Measurements from ENCODE around the gene MAP3K1. TPM values are rescaled to one million over a fixed set of nuclear protein-coding genes. Genes with fewer than 3 reads are reported as not detected.

Gene MAP3K1
- 10 to 100 TPM; 21.4 to 22.6 TPM for total RNA-seq

DNA sequence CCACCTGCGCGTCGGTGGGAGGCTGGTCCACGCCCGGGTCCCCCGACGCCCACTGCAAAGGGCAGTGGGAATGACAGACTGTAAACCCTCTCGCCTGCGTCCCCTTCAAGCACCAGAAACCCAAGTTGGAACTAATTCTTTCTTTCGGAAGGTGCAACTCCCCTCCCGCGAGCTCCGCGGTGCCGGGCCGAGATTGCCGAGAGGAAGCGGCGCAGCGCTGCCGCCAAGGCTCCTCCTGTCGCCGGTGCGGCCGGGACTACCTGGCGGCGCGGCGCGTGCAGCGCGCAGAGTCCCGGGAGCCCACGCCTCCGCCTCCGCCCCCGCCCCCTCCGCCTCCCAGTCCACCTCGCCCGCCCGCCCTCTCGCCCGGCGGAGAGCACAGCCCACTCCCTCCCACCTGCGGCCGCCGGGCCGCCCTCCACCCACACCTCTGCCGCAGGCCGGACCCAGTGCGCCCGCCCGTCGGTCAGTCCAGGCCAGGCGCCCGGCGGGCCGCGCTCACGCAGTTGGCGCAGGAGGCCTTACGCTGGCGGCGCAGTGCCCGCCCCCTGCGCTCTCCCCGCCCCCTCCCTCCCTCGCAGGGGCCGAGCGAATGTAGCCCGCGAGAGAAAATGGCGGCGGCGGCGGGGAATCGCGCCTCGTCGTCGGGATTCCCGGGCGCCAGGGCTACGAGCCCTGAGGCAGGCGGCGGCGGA is at the start of gene MAP3K1:
MAP3K1 (plus strand) TSS at position 587 of the 695 bp plus-strand sequence; CDS start at position 612, 25 bp downstream.
- Histone ChIP-seq H3K4me1 (peaks cover 17% of the 10 kb centered on the region), H3K27ac (peak within 1 kb of the TSS; percentile 96 to 100 (median 98)), H3K27me3 (no peaks in the 10 kb centered on the region), H3K9me3 (no peaks in the 10 kb centered on the region), H3K4me3 (peak within 1 kb of the TSS; percentile 88 to 90), H3K36me3 (replicated peaks in 1 of 2; ENCODE audit: insufficient read depth in 1 of 2, low read depth in 2 of 2) (no peaks in the 10 kb centered on the region)
- ATAC-seq: peak; percentile 89
- intact Hi-C loops (cut with DNase I): no loop called here
- peak; percentile 93 to 96 (median 95) for DNase-seq
- 0 to 1% methylated on average over 7 to 70 of the region's 87 CpGs for WGBS, 2 donors
- TF ChIP-seq, protein P1, sequence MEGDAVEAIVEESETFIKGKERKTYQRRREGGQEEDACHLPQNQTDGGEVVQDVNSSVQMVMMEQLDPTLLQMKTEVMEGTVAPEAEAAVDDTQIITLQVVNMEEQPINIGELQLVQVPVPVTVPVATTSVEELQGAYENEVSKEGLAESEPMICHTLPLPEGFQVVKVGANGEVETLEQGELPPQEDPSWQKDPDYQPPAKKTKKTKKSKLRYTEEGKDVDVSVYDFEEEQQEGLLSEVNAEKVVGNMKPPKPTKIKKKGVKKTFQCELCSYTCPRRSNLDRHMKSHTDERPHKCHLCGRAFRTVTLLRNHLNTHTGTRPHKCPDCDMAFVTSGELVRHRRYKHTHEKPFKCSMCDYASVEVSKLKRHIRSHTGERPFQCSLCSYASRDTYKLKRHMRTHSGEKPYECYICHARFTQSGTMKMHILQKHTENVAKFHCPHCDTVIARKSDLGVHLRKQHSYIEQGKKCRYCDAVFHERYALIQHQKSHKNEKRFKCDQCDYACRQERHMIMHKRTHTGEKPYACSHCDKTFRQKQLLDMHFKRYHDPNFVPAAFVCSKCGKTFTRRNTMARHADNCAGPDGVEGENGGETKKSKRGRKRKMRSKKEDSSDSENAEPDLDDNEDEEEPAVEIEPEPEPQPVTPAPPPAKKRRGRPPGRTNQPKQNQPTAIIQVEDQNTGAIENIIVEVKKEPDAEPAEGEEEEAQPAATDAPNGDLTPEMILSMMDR (IDR thresholded peaks at IDR 0.05): peak in 4 of 7 experiments; percentile 24 to 47 (median 34)
- TF ChIP-seq POLR2A (IDR thresholded peaks at IDR 0.05): peak; percentile 80 to 95 (median 93)

- no peak for ATAC-seq
- Histone ChIP-seq H3K4me1 (peaks cover 8% of the 10 kb centered on the region), H3K27me3 (no peaks in the 10 kb centered on the region), H3K27ac (no peak overlapping the region), H3K4me3 (no peak overlapping the region), H3K36me3 (replicated peaks in 1 of 2; ENCODE audit: insufficient read depth in 1 of 2, low read depth in 2 of 2) (no peaks in the 10 kb centered on the region), H3K9me3 (no peaks in the 10 kb centered on the region)
- TF ChIP-seq POLR2A (IDR thresholded peaks at IDR 0.05): no peak
- TF ChIP-seq, protein P1 (IDR thresholded peaks at IDR 0.05): no peak
- no peak for DNase-seq
- intact Hi-C loops (cut with DNase I): no loop called here
- 83 to 90% methylated on average over 3 of the region's 3 CpGs for WGBS, 2 donors
Observed at GRCh38 chr5:56766926-56767325, 48.4 kb upstream of the MAP3K1 start.

- 86 to 89% methylated on average over 5 of the region's 5 CpGs for WGBS, 2 donors
- DNase-seq (no peak), ATAC-seq (no peak)
- Histone ChIP-seq H3K9me3 (no peaks in the 10 kb centered on the region), H3K27ac (no peak overlapping the region), H3K27me3 (no peaks in the 10 kb centered on the region), H3K36me3 (replicated peaks in 1 of 2; ENCODE audit: insufficient read depth in 1 of 2, low read depth in 2 of 2) (no peaks in the 10 kb centered on the region), H3K4me1 (no peaks in the 10 kb centered on the region), H3K4me3 (no peak overlapping the region)
- intact Hi-C loops (cut with DNase I): no loop called here
- no peak for TF ChIP-seq POLR2A (IDR thresholded peaks at IDR 0.05)
- TF ChIP-seq, protein P1 (IDR thresholded peaks at IDR 0.05): no peak
Observed at GRCh38 chr5:56769875-56770604, 45.3 kb upstream of the MAP3K1 start.

DNA sequence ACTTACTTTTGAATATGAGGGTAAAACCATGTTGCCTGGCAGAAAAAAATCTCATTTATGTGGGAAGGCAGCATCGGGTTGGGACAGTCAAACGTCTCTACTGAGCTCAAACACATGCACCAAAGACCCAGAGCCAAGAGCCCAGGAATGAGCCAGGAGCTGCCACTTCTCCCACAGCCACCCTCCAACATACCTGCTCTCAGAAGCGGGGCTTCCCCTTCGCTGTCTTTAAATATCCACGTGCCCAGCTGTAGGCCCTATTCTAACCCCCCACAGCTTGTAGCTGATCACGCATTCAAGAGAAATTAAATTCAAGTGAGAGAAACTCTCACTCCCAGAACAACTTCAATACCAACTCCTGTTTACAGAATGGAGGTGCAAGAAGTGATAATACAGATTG is 42.6 kb upstream of the MAP3K1 start:
- WGBS, 2 donors: 84 to 91% methylated on average over 6 of the region's 6 CpGs
- H3K4me1 ChIP-seq: no peaks in the 10 kb centered on the region
- H3K27ac ChIP-seq: no peak overlapping the region
- no peak overlapping the region for H3K4me3 ChIP-seq
- no peaks in the 10 kb centered on the region for H3K27me3 ChIP-seq
- no peaks in the 10 kb centered on the region for H3K9me3 ChIP-seq
- intact Hi-C loops (cut with DNase I): no loop called here
- TF ChIP-seq, protein P1 (IDR thresholded peaks at IDR 0.05): no peak
- no peak for TF ChIP-seq POLR2A (IDR thresholded peaks at IDR 0.05)
- DNase-seq: no peak
- ATAC-seq: no peak
- no peaks in the 10 kb centered on the region for H3K36me3 ChIP-seq (replicated peaks in 1 of 2; ENCODE audit: insufficient read depth in 1 of 2, low read depth in 2 of 2)
